Tibial nerve (tissue), 4 donors: Measurements from ENCODE around the gene FNDC3B. TPM values are rescaled to one million over a fixed set of nuclear protein-coding genes. Genes with fewer than 3 reads are reported as not detected.

ENCODE experiments used
- DNase-seq, 2 donors: peaks; one replicate each; pipeline ENCODE4 v3.0.0-alpha.2; 2019; ENCODE audit warnings: low spot score in 2 of 2
- H3K27ac ChIP-seq, 4 donors: fragments of 200-600 bp; sonication (generic) in 3 of 4; one replicate each; pipeline ENCODE4 v1.5.1; 2017 to 2019; ENCODE audit warnings: mild to moderate bottlenecking in 1 of 4
- H3K27me3 ChIP-seq, 2 donors: fragments of 200-600 bp; sonication (generic) in 1 of 2; one replicate each; pipeline versions ENCODE4 v1.5.1 to v1.6.0; 2017 to 2019
- H3K36me3 ChIP-seq, 3 donors: fragments of 200-600 bp; sonication (generic); one replicate each; pipeline ENCODE4 v1.5.1; 2018 to 2019
- H3K4me1 ChIP-seq, 4 donors: fragments of 200-600 bp; sonication (generic) in 3 of 4; one replicate each; pipeline ENCODE4 v1.5.1; 2017 to 2019
- H3K4me3 ChIP-seq, 4 donors: fragments of 200-600 bp; sonication (generic) in 3 of 4; one replicate each; pipeline ENCODE4 v1.5.1; 2017 to 2019; ENCODE audit warnings: mild to moderate bottlenecking in 1 of 4, moderate library complexity in 1 of 4
- H3K9me3 ChIP-seq, 4 donors: fragments of 200-600 bp; sonication (generic) in 3 of 4; one replicate each; pipeline ENCODE4 v1.5.1; 2017 to 2019
- CTCF ChIP-seq, 5 experiments: fragments of 200-600 bp in 3 of 5; fragments of 450-650 bp in 2 of 5; sonication (generic) in 3 of 5; IDR thresholded peaks; one replicate each; pipeline ENCODE4 v1.5.1; 2016 to 2019; ENCODE audit warnings: antibody characterized with exemption in 5 of 5, mild to moderate bottlenecking in 3 of 5, moderate library complexity in 2 of 5
- EP300 ChIP-seq, 2 donors: sonication (generic); formaldehyde crosslinking; IDR thresholded peaks; one replicate each; pipeline ENCODE4 v1.6.1; 2017; ENCODE audit warnings: antibody characterized with exemption in 2 of 2, mild to moderate bottlenecking in 1 of 2
- POLR2A ChIP-seq, 2 donors: fragments of 450-650 bp; IDR thresholded peaks; one replicate each; pipeline ENCODE4 v1.6.1; 2017; ENCODE audit warnings: antibody characterized with exemption in 2 of 2, mild to moderate bottlenecking in 2 of 2, moderate library complexity in 2 of 2
- WGBS, 2 donors: methylation state at CpG; one replicate each; pipeline ENCODE4 v1.1.5; 2018; 5-methylcytosine and 5-hydroxymethylcytosine counted together
- total RNA-seq, 4 donors: library from RNA; depleted of rRNA; stranded (reverse); fragments of >200 nt; gene quantifications; one replicate each; pipeline ENCODE4 v1.1.0, GENCODE V29; 2016

Gene FNDC3B
- total RNA-seq, 4 donors from 2014 or later, result 87.5 to 106 (median 95.7) TPM

GRCh38 chr3:172104471-172105072, 65.2 kb downstream of the FNDC3B start:
- no peaks in the 10 kb centered on the region for H3K9me3 ChIP-seq
- H3K4me1 ChIP-seq, result peaks cover 0 to 90% (median 36%) of the 10 kb centered on the region in 4 donors
- H3K27ac ChIP-seq, result no peak overlapping the region
- 75 to 79% methylated on average over 2 of the region's 2 CpGs for WGBS, 2 donors
- TF ChIP-seq CTCF (IDR thresholded peaks at IDR 0.05) (no peak), EP300 (IDR thresholded peaks at IDR 0.05) (no peak), POLR2A (IDR thresholded peaks at IDR 0.05) (no peak)
- no peak overlapping the region for H3K4me3 ChIP-seq
- H3K27me3 ChIP-seq, result no peaks in the 10 kb centered on the region
- no peak for DNase-seq
- H3K36me3 ChIP-seq, result no peaks in the 10 kb centered on the region

- DNase-seq, result no peak
- H3K4me3 ChIP-seq, result no peak overlapping the region
- H3K27me3 ChIP-seq, result no peaks in the 10 kb centered on the region
- TF ChIP-seq CTCF (IDR thresholded peaks at IDR 0.05), result no peak
- TF ChIP-seq POLR2A (IDR thresholded peaks at IDR 0.05), result no peak
- TF ChIP-seq EP300 (IDR thresholded peaks at IDR 0.05), result no peak
- WGBS, 2 donors, result 57 to 67% methylated on average over 4 of the region's 4 CpGs
- no peaks in the 10 kb centered on the region for H3K36me3 ChIP-seq
- H3K27ac ChIP-seq, result peak overlapping the region in 1 of 4 donors; percentile 42
- H3K4me1 ChIP-seq, result peaks cover 0 to 74% (median 36%) of the 10 kb centered on the region in 4 donors
- no peaks in the 10 kb centered on the region for H3K9me3 ChIP-seq
Observed at GRCh38 chr3:172106037-172106954, 66.9 kb downstream of the FNDC3B start.

GRCh38 chr3:172106989-172107388, 67.6 kb downstream of the FNDC3B start:
- TF ChIP-seq EP300 (IDR thresholded peaks at IDR 0.05), result no peak
- TF ChIP-seq POLR2A (IDR thresholded peaks at IDR 0.05), result no peak
- TF ChIP-seq CTCF (IDR thresholded peaks at IDR 0.05), result no peak
- peaks cover 0 to 71% (median 36%) of the 10 kb centered on the region in 4 donors for H3K4me1 ChIP-seq
- WGBS, 2 donors, result 54 to 55% methylated on average over 7 of the region's 7 CpGs
- no peaks in the 10 kb centered on the region for H3K9me3 ChIP-seq
- peak overlapping the region in 1 of 4 donors; percentile 42 for H3K27ac ChIP-seq
- H3K4me3 ChIP-seq, result no peak overlapping the region
- H3K27me3 ChIP-seq, result no peaks in the 10 kb centered on the region
- DNase-seq, result peak in 1 of 2 donors; percentile 60
- H3K36me3 ChIP-seq, result no peaks in the 10 kb centered on the region

- H3K36me3 ChIP-seq, result no peaks in the 10 kb centered on the region
- H3K4me3 ChIP-seq, result no peak overlapping the region
- no peaks in the 10 kb centered on the region for H3K27me3 ChIP-seq
- H3K27ac ChIP-seq, result no peak overlapping the region
- H3K9me3 ChIP-seq, result no peaks in the 10 kb centered on the region
- TF ChIP-seq CTCF (IDR thresholded peaks at IDR 0.05) (no peak), EP300 (IDR thresholded peaks at IDR 0.05) (no peak), POLR2A (IDR thresholded peaks at IDR 0.05) (no peak)
- H3K4me1 ChIP-seq, result peaks cover 0 to 68% (median 36%) of the 10 kb centered on the region in 4 donors
- WGBS, 2 donors, result 81 to 85% methylated on average over 4 of the region's 4 CpGs
- no peak for DNase-seq
Observed at GRCh38 chr3:172107403-172107802, 68.0 kb downstream of the FNDC3B start.
